Right lobe of liver (tissue), 6 donors: Measurements from ENCODE around the gene GUSB. TPM values are rescaled to one million over a fixed set of nuclear protein-coding genes. Genes with fewer than 3 reads are reported as not detected.
A peak's percentile ranks its signal among the peaks of the same experiment; 100 is the strongest.
"Not testable (repeated sequence)": the region's sequence is repeated elsewhere in the genome, so short reads cannot be mapped to it uniquely, and the experiment has no call there.

Experiments used
- ATAC-seq, 4 donors: fragments of 200-7000 bp; cut with Tn5 transposase; one replicate each; pipeline ENCODE4 v1.9.1; 2020; ENCODE audit warnings: mild to moderate bottlenecking in 4 of 4, moderate library complexity in 4 of 4
- DNase-seq, 3 donors: peaks; one replicate each; pipeline ENCODE4 v3.0.0-alpha.2; 2020
- H3K27ac ChIP-seq, 3 donors: fragments of 200-600 bp; one replicate each; pipeline ENCODE4 v1.8.0; 2022
- H3K27me3 ChIP-seq, 2 donors: fragments of 200-600 bp; one replicate each; pipeline ENCODE4 v1.8.0; 2022
- H3K36me3 ChIP-seq, 4 donors: fragments of 200-600 bp; sonication (generic) in 1 of 4; one replicate each; pipeline versions ENCODE4 v1.5.1 to v1.8.0; 2017 to 2022; ENCODE audit warnings: control low read depth in 1 of 4
- H3K4me1 ChIP-seq, 4 donors: fragments of 200-600 bp; sonication (generic) in 1 of 4; one replicate each; pipeline versions ENCODE4 v1.5.1 to v1.8.0; 2017 to 2022; ENCODE audit warnings: control low read depth in 1 of 4
- H3K4me3 ChIP-seq, 3 donors: fragments of 200-600 bp; one replicate each; pipeline ENCODE4 v1.8.0; 2022
- H3K9me3 ChIP-seq, 4 donors: fragments of 200-600 bp; sonication (generic) in 1 of 4; one replicate each; pipeline versions ENCODE4 v1.5.1 to v1.8.0; 2017 to 2022; ENCODE audit warnings: control low read depth in 1 of 4
- POLR2A ChIP-seq: fragments of 450-650 bp; IDR thresholded peaks from one replicate; pipeline ENCODE4 v1.6.1; 2017; ENCODE audit warnings: antibody characterized with exemption, mild to moderate bottlenecking
- WGBS: methylation state at CpG from one replicate; pipeline ENCODE4 v1.1.6; 2018; ENCODE audit warnings: low coverage, low lambda C conversion rate; ENCODE audit not compliant: insufficient coverage; ENCODE audit errors: missing lambda C conversion rate; 5-methylcytosine and 5-hydroxymethylcytosine counted together
- intact Hi-C, 2 donors: fragments of 100-400 bp; cut with DNase I; formaldehyde crosslinking; loops; one replicate each; pipeline versions ENCODE4 v1.11.2 to v1.14.1; 2022
- total RNA-seq, 6 experiments: library from RNA; depleted of rRNA in 2 of 6; stranded (reverse); fragments of >200 nt in 2 of 6; fragmentation: NEBNext Ultra II Directional in 3 of 6; extraction: Animal tissue kit (Norgen Biotek cat#: 25700) in 3 of 6; gene quantifications; one replicate each; pipeline versions ENCODE4 v1.1.0 to v1.2.4, GENCODE V29; 2016 to 2023
- TF ChIP-seq, protein P1 (sequence below), 4 donors: fragments of 200-600 bp in 3 of 4; fragments of 450-650 bp in 1 of 4; IDR thresholded peaks; one replicate each; pipeline versions ENCODE4 v1.5.1 to v1.8.0; 2016 to 2022; ENCODE audit warnings: antibody characterized with exemption in 4 of 4, mild to moderate bottlenecking in 2 of 4
- donor health status: DM: no; HTN: yes; CAD: no.
- donor health status: DM: no; HTN: no; CAD: no.
- donor health status: DM: no; HTN: no; CAD: no.
- donor health status: DM: no; HTN: yes; CAD: no.
- donor health status: DM: no; HTN: yes; CAD: no.

Gene GUSB
- total RNA-seq, 6 experiments from 2014 or later: 49.1 to 87.2 (median 67.7) TPM

DNA sequence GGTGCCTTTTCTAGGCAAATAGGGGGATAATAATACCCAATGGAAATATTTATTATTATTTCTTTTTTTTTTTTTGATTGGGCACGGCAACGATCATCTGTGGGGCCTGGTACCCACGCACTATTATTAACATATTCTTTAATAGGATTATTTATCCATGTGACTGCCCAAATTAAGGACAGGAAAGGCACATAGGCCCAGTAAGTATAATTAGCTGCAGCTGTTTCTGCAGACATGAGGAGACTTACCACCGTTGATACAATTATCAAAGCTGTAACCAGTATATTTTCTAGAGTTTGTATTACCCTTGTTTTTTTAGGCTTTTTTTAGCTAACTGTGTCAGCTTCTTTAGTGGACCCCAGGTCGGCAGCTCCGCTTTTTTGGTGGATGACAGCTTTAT lies 25.2 kb upstream of the GUSB start:
- DNase-seq (no peak), ATAC-seq (no peak)
- H3K4me3 ChIP-seq: no peak overlapping the region
- no peaks in the 10 kb centered on the region for H3K27me3 ChIP-seq
- TF ChIP-seq, protein P1, sequence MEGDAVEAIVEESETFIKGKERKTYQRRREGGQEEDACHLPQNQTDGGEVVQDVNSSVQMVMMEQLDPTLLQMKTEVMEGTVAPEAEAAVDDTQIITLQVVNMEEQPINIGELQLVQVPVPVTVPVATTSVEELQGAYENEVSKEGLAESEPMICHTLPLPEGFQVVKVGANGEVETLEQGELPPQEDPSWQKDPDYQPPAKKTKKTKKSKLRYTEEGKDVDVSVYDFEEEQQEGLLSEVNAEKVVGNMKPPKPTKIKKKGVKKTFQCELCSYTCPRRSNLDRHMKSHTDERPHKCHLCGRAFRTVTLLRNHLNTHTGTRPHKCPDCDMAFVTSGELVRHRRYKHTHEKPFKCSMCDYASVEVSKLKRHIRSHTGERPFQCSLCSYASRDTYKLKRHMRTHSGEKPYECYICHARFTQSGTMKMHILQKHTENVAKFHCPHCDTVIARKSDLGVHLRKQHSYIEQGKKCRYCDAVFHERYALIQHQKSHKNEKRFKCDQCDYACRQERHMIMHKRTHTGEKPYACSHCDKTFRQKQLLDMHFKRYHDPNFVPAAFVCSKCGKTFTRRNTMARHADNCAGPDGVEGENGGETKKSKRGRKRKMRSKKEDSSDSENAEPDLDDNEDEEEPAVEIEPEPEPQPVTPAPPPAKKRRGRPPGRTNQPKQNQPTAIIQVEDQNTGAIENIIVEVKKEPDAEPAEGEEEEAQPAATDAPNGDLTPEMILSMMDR (IDR thresholded peaks at IDR 0.05): no peak
- TF ChIP-seq POLR2A: no peak
- intact Hi-C loops: no loop called here
- no peaks in the 10 kb centered on the region for H3K36me3 ChIP-seq
- no peaks in the 10 kb centered on the region for H3K9me3 ChIP-seq
- no peak overlapping the region for H3K27ac ChIP-seq
- 86% methylated on average over 6 of the region's 6 CpGs for WGBS
- H3K4me1 ChIP-seq: peaks cover 0 to 18% (median 4%) of the 10 kb centered on the region in 4 donors

DNA sequence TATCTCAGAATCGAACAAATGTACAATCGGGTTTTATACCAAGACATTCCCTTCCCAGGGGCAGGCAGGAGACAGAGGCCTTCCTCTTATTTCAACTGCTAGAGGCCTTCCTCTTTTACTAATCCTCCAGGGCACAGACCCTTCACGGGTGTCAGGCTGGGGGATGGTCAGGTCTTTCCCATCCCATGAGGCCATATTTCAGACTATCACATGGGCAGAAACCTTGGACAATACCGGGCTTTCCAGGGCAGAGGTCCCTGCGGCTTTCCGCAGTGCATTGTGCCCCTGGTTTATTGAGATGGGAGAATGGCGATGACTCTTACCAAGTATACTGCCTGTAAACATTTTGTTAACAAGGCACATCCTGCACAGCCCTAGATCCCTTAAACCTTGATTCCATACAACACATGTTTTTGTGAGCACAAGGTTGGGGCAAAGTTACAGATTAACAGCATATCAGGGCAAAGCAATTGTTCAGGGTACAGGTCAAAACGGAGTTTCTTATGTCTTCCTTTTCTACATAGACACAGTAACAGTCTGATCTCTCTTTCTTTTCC lies 23.2 kb upstream of the GUSB start:
- H3K4me3 ChIP-seq: not testable (repeated sequence)

DNA sequence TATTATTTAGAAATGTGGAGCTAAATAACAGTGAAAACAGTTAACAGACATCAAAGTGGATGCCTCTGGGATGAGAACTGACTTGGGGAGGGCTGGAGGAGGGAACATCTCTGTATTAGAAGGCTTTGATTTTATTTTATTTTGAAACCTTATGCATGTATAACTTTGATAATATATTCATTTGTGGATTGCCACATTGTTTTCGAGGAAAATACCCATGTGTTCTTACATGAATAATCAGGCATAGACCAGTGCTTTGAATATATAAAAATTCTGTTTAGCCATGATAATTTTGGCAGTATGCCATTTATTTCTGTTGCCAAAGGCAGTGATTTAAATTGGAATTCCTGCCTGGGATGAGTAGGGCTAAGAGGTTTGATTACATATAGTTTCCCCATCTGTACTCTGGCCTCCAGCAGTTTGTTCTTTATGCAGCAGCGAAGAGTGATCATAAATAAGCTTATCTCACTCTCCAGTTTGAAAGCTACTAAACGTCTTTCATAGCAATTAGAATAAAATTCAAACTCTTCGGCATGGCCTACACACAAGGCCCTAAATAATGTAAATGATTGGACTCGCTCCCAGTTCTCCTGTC lies 18.9 kb upstream of the GUSB start:
- DNase-seq, H3K9me3 ChIP-seq, H3K4me3 ChIP-seq, H3K36me3 ChIP-seq, H3K27me3 ChIP-seq, intact Hi-C loops, H3K27ac ChIP-seq: not testable (repeated sequence)
- H3K4me1 ChIP-seq: peaks cover 0 to 13% (median 4%) of the 10 kb centered on the region in 4 donors
- WGBS: 70% methylated on average over 1 of the region's 5 CpGs
- ATAC-seq: peak; percentile 57 to 72 (median 64)

More for the DNA sequence above, 23.2 kb upstream of the GUSB start:
- peak in 1 of 4 donors; percentile 21 for ATAC-seq
- H3K27me3 ChIP-seq, intact Hi-C loops, H3K36me3 ChIP-seq, DNase-seq, H3K9me3 ChIP-seq: not testable (repeated sequence)
- Histone ChIP-seq H3K4me1 (peaks cover 0 to 18% (median 4%) of the 10 kb centered on the region in 4 donors), H3K27ac (peak overlapping the region in 2 of 3 donors; percentile 24 to 38)
- 63% methylated on average over 8 of the region's 8 CpGs for WGBS

DNA sequence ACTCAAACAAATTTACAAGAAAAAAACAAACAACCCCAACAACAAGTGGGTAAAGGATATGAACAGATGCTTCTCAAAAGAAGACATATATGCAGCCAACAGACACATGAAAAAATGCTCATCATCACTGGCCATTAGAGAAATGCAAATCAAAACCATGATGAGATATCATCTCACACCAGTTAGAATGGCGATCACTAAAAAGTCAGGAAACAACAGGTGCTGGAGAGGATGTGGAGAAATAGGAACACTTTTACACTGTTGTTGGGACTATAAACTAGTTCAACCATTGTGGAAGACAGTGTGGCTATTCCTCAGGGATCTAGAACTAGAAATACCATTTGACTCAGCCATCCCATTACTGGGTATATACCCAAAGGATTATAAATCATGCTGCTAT lies 13.0 kb upstream of the GUSB start:
- H3K27me3 ChIP-seq, ATAC-seq, H3K4me1 ChIP-seq, H3K36me3 ChIP-seq, H3K9me3 ChIP-seq, intact Hi-C loops, H3K4me3 ChIP-seq, DNase-seq, H3K27ac ChIP-seq: not testable (repeated sequence)
- WGBS: 0% methylated on average over 1 of the region's 1 CpG

DNA sequence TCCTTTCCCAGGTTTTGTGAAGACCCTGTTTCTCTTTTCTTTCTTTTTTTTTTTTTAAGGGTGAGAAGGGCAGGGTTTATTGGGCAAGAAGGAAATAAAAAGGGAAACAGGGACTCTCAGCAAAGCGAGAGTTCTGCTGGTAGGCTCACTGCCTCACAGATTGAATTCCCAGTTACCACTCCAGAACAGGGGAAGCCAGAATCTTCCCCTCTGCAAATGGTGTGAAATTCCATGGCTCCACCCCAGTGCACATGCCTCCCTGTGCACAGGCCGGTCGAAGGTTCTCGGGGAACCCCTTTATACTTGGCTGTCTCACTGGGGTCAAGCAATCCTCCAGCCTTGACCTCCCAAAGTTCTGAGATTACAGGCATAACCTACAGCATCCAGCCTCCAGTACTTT lies 10.5 kb upstream of the GUSB start:
- intact Hi-C loops: no loop called here
- Histone ChIP-seq H3K27me3 (no peaks in the 10 kb centered on the region), H3K4me3 (no peak overlapping the region), H3K36me3 (no peaks in the 10 kb centered on the region), H3K4me1 (no peaks in the 10 kb centered on the region), H3K9me3 (no peaks in the 10 kb centered on the region), H3K27ac (no peak overlapping the region)
- no peak for ATAC-seq
- WGBS: 82% methylated on average over 1 of the region's 4 CpGs
- TF ChIP-seq POLR2A: no peak
- TF ChIP-seq, protein P1 (IDR thresholded peaks at IDR 0.05): no peak
- no peak for DNase-seq

DNA sequence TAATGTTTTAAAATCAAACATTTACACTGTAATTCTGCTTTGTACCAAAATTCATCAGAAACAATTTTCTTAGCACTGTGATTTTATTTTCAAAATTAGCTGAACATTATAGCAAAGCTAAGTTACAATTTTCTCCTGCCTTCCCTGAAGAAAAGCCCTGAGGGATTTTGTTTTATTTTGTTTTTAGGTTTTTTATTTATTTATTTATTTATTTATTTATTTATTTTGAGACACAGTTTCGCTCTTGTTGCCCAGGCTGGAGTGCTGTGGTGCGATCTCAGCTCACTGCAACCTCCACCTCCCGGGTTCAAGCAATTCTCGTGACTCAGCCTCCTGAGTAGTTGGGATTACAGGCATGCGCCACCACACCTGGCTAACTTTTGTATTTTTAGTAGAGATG lies 9.8 kb upstream of the GUSB start:
- H3K27me3 ChIP-seq, H3K27ac ChIP-seq, H3K4me3 ChIP-seq, ATAC-seq, intact Hi-C loops, DNase-seq, H3K9me3 ChIP-seq, H3K36me3 ChIP-seq, H3K4me1 ChIP-seq: not testable (repeated sequence)
- WGBS: 93% methylated on average over 5 of the region's 5 CpGs
